KG1 (cell line): ENCODE data around the gene LRSAM1.

Experiments
- DNase-seq: peaks from one replicate; lab custom pipeline; 2025; lab: John Stamatoyannopoulos, UW

LRSAM1 gene

DNA sequence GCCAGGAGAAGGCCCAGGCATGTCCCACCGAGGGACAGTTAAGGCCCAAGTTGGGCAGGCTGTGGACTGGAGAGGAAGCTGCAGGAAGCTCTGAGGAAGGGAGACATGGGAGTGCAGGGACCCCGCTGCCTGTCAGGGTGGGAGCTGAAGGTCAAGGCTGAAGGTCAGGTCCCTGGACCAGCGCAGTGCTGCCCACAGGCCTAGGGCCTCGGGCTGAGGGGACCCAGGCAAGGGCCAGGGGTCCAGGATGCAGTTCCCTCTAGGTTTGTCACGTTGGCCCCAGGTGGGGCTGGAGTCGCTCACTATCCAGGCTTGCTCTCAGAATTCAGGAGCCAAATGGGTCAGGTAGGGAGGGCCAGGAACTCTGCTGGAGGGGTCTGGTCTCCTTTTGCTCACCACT is 84.1 kb downstream of the LRSAM1 start:
- no peak for DNase-seq

- no peak for DNase-seq
Observed at GRCh38 chr9:127535834-127536233, 84.5 kb downstream of the LRSAM1 start.

GRCh38 chr9:127536499-127536898 is 85.2 kb downstream of the LRSAM1 start:
- no peak for DNase-seq

- DNase-seq: no peak
Observed at GRCh38 chr9:127537014-127537413, 85.7 kb downstream of the LRSAM1 start.

DNA sequence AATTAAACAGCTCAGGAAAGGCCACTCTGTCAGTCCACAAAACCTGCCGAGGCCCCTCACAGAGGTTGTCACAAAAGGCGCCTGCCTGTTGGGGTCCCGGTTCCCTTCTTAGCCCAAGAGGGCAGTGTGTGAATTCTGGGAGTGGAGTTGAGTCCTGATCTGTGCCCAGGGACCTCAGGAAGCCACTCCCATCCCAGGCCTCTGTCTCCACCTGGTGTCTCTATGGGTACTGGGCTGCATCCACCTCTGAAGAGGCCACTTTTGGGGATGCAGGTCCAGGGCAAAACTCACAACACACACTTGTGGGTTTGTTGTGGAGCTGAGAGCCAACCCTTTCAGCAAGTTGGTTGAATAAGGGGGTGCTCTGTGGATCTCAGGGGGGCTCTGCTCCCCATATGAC is 86.5 kb downstream of the LRSAM1 start:
- no peak for DNase-seq

- no peak for DNase-seq
Observed at GRCh38 chr9:127538849-127539258, 87.5 kb downstream of the LRSAM1 start.

DNA sequence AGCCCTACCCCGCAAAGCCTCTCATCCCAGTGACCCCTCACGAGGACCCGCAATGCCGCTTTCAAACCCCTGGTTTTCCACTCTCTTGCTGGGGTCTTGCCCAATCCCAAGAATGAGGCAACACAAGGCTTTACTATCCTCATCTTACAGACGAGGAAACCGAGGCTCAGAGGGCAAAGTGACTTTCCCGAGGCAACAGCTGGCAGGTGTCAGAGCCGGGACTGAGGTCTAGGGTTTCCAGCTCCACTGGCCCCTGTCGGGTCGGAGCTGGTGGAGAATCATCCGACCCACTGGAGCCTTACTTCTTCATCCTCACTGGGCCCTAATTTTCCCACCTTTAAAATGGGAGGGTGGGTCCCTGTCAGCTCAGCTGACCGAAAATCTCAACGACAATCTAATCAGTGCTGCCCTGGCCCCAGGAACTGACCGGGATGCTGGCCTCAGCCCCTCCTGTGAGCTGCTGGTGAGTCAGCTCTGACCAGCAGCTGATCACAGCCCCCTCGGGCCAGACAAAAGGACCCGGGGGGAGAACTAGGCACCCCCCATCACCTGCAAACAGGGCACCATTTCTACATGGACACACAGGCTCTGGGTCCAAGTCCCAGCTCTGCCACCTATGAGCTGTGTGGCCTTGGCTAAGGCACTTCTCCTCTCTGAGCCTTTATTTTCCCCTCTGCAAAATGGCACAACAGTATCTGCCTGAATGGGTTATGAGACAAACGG is 88.1 kb downstream of the LRSAM1 start:
- no peak for DNase-seq

GRCh38 chr9:127539982-127540663 is 88.8 kb downstream of the LRSAM1 start:
- no peak for DNase-seq

- no peak for DNase-seq
Observed at GRCh38 chr9:127540664-127541041, 89.3 kb downstream of the LRSAM1 start.

GRCh38 chr9:127541176-127541575 is 89.9 kb downstream of the LRSAM1 start:
- DNase-seq: no peak

DNA sequence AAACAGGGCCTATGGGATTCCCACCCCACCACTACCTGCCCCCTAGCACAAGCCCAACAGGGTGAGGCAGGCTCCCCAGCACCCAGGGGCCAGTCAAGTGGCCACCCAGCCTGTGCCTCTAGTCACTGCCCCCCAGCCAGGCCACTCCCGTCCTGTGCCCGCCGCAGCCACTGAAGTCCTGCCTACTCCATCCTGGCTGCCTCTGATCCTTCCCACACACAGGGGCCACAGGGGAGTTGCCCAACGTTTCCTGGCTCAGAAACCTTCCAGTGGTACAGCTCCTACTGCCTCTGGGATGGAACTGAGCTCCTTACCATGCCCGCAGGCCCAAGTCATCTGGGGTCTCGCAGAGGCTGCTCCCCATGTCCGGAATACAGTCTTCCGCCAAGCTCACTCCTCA is 90.6 kb downstream of the LRSAM1 start:
- DNase-seq: no peak

GRCh38 chr9:127543221-127543620 is 91.9 kb downstream of the LRSAM1 start:
- no peak for DNase-seq

DNA sequence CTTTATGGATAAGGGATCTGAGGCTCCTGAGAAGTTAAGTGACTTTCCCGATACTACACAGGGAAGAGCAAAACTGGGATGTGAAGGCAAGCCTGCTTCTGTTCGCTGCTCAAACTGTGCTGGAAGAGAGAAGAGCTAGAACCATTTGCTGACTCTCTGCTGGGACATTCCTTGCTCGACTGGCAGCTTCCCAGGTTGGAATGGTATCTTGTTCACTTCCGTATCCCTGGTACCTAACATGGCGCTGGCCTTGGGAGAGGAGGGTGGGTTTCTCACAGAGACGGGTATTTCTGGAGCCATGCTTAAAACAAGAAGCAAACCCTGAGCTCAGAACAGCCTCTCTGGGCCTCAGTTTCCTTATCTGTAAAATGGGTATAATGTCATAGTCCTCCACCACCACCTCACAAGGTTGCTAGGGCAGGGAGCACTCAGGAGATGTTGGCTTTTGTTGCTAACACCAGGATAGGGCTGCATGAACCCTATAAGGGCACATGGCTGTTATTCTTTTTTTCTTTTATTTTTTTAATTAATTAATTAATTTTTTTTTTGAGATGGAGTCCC is 92.7 kb downstream of the LRSAM1 start:
- DNase-seq: no peak

GRCh38 chr9:127545196-127546124 is 94.2 kb downstream of the LRSAM1 start:
- no peak for DNase-seq

- DNase-seq: no peak
Observed at GRCh38 chr9:127546125-127546832, 95.0 kb downstream of the LRSAM1 start.

DNA sequence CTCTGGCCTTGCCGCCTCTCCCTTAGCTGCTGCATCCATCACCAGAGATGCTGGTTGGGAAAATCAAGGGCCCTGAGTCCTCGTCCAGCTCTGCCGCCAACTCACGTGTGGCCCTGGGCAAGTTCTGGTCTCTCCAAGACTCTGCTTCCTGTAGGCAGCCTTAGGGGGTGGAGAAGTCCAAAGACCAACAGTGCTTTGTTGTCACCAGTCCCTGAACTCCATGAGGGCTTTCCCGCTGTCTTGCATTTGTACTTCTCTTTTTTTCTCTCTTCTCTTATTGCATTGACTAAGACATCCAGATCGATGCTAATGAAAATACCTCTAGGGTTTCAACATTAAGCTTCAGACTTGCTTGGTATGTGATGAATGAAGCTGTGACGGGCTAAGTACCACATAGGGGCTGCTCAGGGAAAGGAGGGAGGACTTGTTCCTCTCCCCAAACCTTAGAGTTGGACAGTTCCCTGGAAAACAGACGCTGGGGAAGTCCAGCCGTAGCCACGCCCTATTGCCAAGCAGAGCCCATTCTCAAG is 97.1 kb downstream of the LRSAM1 start:
- DNase-seq: no peak

DNA sequence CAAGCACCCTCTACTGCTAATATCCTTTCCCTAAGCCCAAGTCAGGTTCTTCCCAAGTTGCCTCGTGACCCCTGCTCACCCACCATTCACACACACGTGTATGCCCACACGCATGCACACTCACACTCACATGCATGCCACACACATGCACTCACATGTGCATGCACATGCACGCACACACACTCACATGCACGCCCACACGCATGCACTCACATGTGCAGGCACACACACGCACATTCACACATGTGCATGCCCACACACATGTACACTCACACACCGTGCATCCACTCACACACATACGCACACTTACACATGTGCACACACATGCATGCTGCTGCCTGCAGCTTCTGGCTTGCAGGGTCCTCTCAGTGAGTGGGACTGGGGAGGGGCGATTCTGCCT is 97.9 kb downstream of the LRSAM1 start:
- no peak for DNase-seq

GRCh38 chr9:127549751-127550150 is 98.4 kb downstream of the LRSAM1 start:
- no peak for DNase-seq

DNA sequence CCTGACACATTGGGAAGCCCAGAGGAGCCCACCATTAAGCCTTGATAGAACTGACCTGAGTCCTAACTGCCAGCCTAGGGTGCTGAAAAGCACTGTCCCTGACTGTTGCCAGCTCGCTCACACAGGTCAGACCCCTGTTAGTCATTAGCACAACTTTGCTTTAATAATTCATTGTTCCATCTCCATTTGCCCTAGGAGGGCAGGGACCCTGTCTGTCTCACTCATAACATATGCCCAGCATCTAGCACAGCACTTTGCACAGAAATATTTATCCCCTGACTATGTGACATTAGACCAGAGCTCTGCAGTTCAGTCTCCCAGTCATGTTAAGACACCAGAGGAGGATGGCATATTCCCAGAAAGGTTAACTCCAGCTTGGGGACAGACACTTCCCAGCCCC is 99.0 kb downstream of the LRSAM1 start:
- DNase-seq: no peak

GRCh38 chr9:127550751-127551150 is 99.4 kb downstream of the LRSAM1 start:
- DNase-seq: no peak
